GM06990 (cell line): ENCODE data around the gene ARHGAP9.
"Not testable (repeated sequence)": the region's sequence is repeated elsewhere in the genome, so short reads cannot be mapped to it uniquely, and the experiment has no call there.

Experiments used
- DNase-seq: peaks from one replicate; pipeline ENCODE4 v3.0.0-alpha.2; 2011; ENCODE audit not compliant: insufficient read length; ENCODE audit errors: extremely low read depth
- H3K27me3 ChIP-seq: replicated peaks from 2 replicates; pipeline ENCODE4 v1.6.0; 2011; ENCODE audit warnings: low read length; ENCODE audit not compliant: control insufficient read depth, insufficient read depth
- H3K36me3 ChIP-seq: 2 replicates; pipeline ENCODE4 v1.5.1; 2011; ENCODE audit warnings: low read length; ENCODE audit not compliant: control insufficient read depth, insufficient read depth
- H3K4me3 ChIP-seq: replicated peaks from 2 replicates; pipeline ENCODE4 v1.5.1; 2011; ENCODE audit warnings: low read depth, mild to moderate bottlenecking, control low read depth, low read length
- TF ChIP-seq, protein P1 (sequence below): IDR thresholded peaks from 2 replicates; pipeline ENCODE4 v1.5.1; 2011; ENCODE audit warnings: low read length, control low read depth, mild to moderate bottlenecking, inconsistent platforms; ENCODE audit not compliant: insufficient read depth, poor library complexity, severe bottlenecking

The ARHGAP9 gene

DNA sequence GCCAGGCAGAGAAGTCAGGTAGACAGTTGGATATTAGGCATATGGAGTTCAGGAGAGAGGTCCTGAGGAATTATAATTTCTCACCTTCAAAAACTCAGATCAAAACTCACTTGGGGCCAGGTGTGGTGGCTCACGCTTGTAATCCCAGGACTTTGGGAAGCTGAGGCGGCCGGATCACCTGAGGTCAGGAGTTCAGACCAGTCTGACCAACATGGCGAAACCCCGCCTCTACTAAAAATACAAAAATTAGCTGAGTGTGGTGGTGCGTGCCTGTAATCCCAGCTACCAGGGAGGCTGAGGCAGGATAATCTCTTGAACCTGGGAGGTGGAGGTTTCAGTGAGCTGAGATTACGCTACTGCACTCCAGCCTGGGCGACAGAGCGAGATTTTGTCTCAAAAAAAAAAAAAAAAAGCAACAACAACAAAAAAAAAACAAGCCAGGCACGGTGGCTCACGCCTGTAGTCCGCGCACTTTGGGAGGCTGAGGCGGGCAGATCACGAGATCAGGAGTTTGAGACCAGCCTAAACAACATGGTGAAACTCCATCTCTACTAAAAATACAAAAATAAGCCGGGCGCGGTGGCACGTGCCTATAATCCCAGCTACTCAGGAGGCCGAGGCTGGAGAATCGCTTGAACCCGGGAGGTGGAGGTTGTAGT lies 22.8 kb upstream of the ARHGAP9 start:
- peaks cover 29% of the 10 kb centered on the region for H3K36me3 ChIP-seq
- DNase-seq, H3K4me3 ChIP-seq, H3K27me3 ChIP-seq: not testable (repeated sequence)

DNA sequence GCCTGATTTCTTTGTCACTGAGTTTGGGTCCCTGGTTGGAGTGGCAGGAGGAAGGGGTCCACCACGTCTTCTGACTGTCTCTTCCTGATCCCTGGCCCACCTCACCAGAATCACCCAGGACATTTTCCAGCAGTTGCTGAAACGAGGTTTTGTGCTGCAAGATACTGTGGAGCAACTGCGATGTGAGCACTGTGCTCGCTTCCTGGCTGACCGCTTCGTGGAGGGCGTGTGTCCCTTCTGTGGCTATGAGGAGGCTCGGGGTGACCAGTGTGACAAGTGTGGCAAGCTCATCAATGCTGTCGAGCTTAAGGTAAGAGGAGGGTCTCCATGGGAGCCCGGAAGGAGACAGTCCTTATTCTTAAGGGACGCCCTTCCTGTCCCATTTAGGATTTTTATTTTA lies 20.5 kb upstream of the ARHGAP9 start:
- Histone ChIP-seq H3K27me3 (no peaks in the 10 kb centered on the region), H3K36me3 (peaks cover 23% of the 10 kb centered on the region), H3K4me3 (no peak overlapping the region)
- TF ChIP-seq, protein P1, sequence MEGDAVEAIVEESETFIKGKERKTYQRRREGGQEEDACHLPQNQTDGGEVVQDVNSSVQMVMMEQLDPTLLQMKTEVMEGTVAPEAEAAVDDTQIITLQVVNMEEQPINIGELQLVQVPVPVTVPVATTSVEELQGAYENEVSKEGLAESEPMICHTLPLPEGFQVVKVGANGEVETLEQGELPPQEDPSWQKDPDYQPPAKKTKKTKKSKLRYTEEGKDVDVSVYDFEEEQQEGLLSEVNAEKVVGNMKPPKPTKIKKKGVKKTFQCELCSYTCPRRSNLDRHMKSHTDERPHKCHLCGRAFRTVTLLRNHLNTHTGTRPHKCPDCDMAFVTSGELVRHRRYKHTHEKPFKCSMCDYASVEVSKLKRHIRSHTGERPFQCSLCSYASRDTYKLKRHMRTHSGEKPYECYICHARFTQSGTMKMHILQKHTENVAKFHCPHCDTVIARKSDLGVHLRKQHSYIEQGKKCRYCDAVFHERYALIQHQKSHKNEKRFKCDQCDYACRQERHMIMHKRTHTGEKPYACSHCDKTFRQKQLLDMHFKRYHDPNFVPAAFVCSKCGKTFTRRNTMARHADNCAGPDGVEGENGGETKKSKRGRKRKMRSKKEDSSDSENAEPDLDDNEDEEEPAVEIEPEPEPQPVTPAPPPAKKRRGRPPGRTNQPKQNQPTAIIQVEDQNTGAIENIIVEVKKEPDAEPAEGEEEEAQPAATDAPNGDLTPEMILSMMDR, result no peak
- no peak for DNase-seq

DNA sequence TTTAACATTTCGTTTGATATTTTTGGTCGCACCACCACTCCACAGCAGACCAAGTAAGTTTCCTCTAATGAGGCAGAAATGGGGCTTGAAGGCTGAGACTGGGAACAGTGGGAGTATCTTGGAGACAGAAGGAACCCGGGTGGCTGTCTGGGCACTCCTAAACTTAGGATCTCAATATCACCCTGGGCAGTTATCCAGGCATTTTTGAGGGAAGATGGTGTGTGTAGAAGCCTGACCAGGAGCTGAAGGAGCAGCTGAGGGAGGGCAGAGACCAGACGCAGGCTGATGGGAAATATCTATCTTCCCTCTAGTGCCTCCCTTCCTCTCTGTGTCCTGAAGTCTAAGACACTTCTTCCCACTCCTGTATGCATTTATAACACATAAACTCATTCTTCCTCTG lies 18.9 kb upstream of the ARHGAP9 start:
- no peak for DNase-seq
- TF ChIP-seq, protein P1, result no peak
- no peaks in the 10 kb centered on the region for H3K27me3 ChIP-seq
- peaks cover 21% of the 10 kb centered on the region for H3K36me3 ChIP-seq
- no peak overlapping the region for H3K4me3 ChIP-seq

DNA sequence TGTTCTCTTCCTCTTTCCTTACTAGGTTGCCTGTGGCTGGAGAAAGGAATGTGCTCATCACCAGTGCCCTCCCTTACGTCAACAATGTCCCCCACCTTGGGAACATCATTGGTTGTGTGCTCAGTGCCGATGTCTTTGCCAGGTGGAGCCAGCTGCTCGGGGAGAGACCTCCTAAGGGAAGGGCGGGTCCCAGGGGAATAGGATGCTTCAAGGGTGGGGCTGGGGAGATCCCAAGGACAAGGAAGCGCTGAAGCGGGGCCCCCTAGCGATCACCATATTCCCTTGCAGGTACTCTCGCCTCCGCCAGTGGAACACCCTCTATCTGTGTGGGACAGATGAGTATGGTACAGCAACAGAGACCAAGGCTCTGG lies 18.5 kb upstream of the ARHGAP9 start:
- TF ChIP-seq, protein P1, result no peak
- peaks cover 21% of the 10 kb centered on the region for H3K36me3 ChIP-seq
- H3K27me3 ChIP-seq, result no peaks in the 10 kb centered on the region
- no peak overlapping the region for H3K4me3 ChIP-seq
- DNase-seq, result no peak

DNA sequence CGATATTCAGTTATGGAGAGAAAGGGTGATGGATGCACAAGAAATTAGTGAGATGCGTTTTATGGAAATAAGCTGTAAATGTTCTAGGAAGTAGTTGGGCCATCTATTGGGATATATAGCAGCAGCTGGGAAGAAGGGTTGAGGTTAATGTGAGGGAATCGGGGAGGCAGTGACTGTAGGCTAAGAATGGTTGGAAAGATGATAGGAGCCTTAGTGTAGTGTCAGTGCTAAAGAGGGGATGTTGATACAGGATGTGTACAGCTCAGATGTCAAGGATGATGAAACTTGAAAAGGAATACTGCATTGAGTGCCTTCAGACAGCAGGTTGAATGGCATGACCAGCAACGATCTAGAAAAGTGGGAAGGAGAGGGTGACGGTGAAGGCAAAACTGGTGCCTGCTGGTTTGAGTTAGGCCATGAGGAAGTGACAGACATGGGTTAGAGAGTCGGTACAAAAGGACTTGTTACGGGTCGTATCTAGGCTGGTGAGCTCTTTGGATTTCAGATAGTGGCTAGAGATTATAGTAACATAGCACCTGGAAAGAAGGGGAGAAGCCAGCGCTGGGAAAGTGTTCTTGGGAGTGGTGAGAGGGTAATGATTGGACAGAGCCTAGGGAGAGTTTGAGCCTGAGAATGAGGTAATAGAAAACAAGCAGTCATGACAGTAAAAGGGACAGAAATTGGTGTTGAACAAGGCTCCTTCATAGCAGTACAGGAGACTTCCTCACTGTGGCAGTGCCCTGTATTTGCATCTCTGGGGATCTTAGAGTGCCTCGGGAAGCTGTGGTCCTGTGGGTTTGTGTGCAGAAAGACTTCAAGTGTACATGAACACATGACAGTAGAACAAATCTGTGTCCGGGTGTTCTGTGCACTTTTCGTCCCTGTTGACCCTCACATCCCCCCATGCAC lies 17.8 kb upstream of the ARHGAP9 start:
- no peak overlapping the region for H3K4me3 ChIP-seq
- H3K36me3 ChIP-seq, result peaks cover 25% of the 10 kb centered on the region
- H3K27me3 ChIP-seq, result no peaks in the 10 kb centered on the region
- DNase-seq, result no peak
- TF ChIP-seq, protein P1, result no peak

DNA sequence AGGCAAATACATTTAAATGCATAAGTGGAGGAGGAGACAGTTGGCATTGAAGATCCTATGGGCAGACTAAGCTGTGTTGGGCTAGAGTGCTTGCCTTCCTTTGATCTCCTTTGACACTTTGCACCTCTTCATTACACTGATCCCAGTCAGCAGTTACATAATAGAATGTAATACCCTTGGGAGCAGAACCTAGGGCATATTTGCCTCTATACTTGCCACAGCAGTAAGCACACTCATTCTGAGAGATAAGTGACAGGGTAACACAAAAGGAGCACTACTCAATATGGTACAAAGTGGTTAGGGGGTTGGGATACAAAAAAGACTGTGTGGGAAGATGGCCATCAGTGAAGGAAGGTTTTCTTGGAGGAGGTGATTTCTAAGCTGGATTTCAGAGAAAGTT lies 17.2 kb upstream of the ARHGAP9 start:
- peaks cover 22% of the 10 kb centered on the region for H3K36me3 ChIP-seq
- DNase-seq, result peak; percentile 32
- H3K27me3 ChIP-seq, result no peaks in the 10 kb centered on the region
- TF ChIP-seq, protein P1, result no peak
- no peak overlapping the region for H3K4me3 ChIP-seq

DNA sequence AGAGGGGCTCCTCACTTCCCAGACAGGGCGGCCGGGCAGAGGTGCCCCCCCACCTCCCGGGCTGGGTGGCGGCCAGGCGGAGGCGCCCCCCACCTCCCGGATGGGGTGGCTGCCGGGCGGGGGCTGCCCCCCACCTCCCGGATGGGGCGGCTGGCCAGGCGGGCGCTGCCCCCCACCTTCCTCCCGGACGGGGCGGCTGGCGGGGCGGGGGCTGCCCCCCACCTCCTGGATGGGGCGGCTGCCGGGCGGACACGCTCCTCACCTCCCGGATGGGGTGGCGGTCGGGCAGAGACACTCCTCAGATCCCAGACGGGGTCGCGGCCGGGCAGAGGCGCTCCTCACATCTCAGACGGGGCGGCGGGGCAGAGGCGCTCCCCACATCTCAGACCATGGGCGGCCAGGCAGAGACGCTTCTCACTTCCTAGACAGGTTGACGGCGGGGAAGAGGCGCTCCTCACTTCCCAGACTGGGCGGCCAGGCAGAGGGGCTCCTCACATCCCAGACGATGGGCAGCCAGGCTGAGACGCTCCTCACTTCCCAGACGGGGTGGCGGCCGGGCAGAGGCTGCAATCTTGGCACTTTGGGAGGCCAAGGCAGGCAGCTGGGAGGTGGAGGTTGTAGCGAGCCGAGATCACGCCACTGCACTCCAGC lies 15.5 kb upstream of the ARHGAP9 start:
- H3K36me3 ChIP-seq, result peaks cover 25% of the 10 kb centered on the region
- H3K4me3 ChIP-seq, DNase-seq: not testable (repeated sequence)

More for the DNA sequence above, 15.5 kb upstream of the ARHGAP9 start:
- not testable (repeated sequence) for H3K27me3 ChIP-seq
